Stimulated activated CD8-positive, alpha-beta memory T cell treated with anti-CD3 and anti-CD28 coated beads, Interleukin-12 subunit alpha, Interleukin-12 subunit beta, amount 100 ng/mL, for 1 hour (primary cell): ENCODE data around the gene TBX19.
"Not testable (repeated sequence)": the region's sequence is repeated elsewhere in the genome, so short reads cannot be mapped to it uniquely, and the experiment has no call there.

Experiments
- DNase-seq: peaks from one replicate; pipeline ENCODE4 v3.0.0-alpha.2; 2020; ENCODE audit warnings: low read depth

The TBX19 gene

DNA sequence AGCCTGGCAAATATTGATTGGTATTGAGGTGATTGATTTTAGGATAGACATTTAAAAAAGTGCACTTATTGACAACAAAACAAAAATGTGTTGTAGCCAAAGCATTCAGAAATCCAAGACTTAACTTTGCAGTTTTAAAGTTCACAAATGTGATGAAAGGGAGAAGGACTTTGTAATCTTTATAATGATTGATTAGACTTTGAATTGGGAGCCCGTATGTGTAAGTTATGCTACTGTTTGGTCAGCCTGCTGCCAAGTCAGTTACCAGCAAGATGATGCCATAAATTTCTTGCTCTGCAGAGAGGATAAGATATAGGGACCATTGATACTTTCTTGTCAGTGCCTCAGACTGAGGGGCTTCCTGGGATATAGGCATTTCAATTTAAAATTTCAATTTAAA, 39.5 kb downstream of the TBX19 start:
- no peak for DNase-seq

DNA sequence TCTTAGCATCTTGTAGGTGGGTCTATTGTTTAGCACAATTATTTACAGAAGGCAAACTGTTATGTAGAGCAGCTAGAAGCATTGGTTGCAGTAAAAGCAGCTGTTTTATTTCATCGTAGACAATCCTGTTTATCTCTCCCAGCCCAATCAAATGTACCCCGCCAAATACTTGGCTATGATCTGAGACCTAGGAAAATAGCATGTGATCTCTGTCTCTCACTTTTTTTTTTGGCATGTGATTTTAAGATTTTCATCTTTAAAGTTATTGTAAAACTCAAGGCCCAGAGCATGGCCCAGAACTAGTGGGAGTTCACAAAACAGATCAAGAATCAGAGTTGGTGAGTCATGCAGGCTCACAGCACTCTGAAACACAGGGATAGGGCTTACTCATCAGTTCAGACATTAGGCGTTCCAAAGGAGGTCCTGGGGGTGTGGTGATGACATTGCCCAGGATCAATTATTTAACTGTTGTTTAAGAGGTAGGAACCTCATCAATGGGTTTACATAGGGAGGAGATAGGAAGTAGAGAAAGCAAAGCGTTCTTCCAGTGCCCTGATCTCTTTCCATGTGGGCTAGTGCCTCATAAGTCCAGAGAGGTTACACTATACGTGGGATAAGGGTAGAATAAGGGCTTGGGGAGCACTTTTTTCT, 40.2 kb downstream of the TBX19 start:
- DNase-seq: no peak

DNA sequence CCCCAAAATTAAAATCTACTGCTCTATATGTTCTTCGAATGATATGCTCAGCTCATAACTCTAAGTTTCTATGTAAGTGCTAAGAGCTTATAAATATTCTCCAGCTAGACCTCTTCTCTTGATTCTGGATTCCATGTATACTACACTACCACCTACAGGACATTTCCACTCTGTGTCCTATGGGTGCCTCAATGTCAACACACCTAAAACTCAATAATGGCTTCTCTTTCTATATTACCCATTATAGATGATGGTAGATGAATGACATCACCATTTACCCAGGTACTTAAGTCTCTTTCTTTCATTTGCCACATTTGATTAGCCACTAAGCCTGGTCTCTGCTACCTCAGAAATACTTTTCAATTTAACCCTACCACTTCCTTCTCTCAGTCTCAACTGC, 41.3 kb downstream of the TBX19 start:
- no peak for DNase-seq

DNA sequence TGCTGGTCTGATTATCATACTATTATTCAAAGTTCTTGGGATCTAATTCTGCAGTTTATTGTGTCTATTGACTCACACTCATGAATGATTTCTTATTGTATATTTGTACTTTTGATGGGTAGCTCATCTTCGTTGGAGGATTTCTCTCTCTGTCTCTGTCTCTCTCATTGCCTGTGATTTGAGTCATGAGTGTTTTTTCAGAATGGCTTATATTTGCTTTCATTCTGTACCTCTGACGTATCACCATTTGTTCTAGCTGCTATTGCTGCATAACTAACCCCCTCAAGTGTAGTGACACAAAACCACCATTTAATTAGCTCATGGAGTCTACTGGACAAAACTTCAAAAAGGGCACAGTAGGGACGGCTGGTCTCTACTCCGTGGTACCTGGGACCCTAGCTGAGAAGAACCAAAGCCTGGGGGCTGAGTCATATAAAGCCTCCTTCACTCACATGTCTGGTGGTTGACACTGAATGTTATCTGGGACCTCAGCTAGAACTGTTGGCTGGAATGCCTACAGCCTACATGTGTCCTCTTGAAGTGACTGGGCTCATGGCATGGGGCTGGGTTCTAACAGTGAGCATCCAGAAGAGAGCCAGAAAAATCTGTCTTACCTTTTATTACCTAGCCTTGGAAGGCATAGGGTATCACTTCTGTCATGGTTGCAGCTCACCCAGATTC, 44.2 kb downstream of the TBX19 start:
- no peak for DNase-seq

DNA sequence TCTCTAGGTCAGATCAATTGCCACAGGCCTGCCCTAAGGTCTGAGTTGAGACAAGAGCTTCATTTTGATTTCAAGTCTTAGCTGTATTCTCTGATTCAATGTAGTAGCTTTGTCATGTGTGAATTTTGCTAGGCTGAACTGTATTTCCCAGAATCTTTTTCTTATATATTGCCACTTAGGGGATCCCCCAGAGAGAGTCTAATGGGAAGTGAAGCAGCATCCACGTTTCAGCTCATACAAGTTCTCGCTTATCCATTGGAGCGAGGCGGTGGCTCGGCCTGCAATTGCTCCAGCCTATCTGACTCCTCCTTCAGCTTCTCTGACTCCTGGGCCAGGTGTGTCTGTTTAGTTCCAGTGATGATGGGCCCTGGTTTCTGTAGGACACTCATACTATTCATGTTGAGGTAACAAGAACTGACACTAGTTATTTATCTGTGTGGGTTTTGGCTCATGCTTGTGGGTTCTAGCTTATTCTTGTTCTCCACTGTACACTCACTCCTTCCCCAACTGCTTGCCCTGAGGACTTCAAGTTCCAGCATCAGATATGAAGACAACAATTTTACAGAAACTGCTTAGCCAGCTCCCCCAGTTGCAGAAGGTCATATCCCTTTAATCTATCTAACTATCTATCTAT, 48.2 kb downstream of the TBX19 start:
- DNase-seq: no peak

DNA sequence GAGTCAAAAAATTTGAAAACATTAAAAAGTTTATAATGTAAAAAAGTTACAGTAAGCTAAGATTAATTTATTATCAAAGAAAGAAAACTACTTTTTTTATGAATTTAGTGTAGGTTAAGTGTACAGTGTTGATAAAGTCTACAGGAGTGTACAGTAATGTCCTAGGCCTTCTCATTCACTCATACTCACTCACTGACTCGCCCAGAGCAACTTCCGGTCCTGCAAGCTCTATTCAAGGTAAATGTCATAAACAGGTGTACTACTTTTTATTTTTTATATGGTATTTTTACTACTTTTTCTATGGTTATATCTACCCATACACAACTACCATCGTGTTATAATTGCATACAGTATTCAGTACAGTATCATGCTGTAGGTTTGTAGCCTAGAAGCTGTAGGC, 49.6 kb downstream of the TBX19 start:
- no peak for DNase-seq

DNA sequence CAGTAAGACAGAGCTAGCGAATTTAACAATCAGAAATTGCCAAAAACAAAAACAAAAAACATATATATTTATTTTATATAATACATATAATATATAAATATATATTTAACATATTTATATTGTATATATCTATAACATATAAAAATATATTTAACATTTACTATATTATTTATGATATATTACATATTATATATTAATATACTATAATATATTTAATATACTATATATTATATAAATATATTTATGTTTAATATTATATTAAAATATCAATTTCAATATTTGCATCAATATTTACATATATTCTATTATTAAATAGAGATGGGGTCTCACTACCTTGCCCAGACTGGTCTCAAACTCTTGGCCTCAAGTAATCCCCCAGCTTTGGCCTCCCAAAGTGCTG, 50.9 kb downstream of the TBX19 start:
- DNase-seq: no peak

DNA sequence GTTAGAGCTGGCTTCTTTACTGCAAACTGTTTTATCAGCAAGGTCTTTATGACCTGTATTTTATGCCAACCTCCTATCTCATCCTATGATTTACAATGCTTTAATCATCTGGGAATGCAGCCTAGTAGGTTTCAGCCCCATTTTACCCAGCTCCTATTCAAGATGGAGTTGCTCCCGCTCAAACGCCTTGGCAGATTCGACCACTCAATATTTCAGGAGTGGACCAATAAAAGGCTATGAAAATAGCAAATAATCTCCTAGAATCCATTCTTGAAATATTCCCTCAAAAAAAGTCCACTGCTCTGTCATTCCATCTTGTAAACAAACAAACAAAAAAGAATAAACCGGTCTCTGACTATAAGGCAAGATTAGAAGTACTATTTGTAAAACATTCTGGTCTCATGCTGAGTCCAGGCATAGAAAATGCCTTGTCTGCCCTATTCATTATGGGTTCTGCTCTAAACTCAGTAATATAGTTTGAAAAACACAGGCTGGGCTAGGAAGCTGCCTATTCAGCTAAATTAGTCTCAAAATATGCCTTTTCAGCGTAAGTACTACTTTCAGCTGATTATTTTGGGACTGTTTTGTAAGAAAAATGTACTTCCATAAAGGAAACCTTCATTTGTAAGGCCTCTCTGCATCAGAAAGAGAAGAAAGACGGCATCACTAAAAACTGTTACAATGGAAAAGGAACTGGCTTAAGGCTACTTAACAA, 53.0 kb downstream of the TBX19 start:
- DNase-seq: no peak

DNA sequence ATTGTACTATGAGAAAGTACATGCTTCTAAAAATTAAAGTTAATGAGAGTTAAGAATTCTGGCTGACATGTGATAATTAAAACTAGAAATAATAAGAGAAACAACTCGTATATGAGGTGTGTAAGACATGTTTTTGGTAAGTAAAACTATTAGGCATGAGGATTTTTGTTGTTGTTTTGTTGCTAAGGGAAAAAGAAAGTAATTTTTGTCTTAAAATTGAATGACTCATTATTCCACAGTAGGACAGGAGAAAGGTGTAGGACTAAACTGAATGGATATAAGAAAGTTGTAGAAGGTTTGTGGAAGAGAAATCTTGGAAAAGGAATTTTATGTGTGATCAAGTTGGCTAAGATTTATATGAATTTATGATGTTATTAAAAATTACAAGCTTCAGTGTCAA, 54.8 kb downstream of the TBX19 start:
- DNase-seq: no peak

DNA sequence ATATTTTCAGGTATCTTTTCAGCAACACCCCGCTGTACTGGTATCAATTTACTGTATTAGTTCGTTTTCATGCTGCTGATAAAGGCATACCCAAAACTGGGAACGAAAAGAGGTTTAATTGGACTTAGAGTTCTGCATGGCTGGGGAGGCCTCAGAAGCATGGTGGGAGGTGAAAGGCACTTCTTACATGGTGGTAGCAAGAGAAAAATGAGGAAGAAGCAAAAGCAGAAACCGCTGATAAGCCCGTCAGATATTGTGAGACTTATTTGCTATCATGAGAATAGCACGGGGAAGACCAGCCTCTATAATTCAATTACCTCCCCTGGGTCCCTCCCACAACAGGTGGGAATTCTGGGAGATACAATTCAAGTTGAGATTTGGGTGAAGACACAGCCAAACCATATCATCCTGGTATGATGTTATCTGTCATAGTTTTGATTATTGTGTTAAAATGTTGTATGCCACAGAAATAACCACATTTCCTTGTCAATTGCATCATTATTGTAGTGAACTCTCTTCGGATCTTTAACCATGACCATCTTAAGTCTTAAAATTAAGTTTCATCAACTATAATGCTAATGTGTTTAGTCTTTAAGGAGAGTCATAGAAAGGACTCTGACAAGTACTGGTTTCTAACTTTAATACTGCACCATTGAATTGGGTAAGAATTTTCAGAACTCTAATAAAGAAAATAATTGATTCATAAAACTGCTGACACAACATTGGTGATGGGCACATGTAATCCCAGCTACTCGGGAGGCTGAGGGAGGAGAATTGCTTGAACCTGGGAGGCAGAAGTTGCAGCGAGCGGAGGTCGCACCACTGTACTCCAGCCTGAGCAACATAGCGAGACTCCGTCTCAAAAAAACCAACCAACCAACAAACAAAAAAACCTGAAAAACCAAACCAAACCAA, 58.2 kb downstream of the TBX19 start:
- no peak for DNase-seq

DNA sequence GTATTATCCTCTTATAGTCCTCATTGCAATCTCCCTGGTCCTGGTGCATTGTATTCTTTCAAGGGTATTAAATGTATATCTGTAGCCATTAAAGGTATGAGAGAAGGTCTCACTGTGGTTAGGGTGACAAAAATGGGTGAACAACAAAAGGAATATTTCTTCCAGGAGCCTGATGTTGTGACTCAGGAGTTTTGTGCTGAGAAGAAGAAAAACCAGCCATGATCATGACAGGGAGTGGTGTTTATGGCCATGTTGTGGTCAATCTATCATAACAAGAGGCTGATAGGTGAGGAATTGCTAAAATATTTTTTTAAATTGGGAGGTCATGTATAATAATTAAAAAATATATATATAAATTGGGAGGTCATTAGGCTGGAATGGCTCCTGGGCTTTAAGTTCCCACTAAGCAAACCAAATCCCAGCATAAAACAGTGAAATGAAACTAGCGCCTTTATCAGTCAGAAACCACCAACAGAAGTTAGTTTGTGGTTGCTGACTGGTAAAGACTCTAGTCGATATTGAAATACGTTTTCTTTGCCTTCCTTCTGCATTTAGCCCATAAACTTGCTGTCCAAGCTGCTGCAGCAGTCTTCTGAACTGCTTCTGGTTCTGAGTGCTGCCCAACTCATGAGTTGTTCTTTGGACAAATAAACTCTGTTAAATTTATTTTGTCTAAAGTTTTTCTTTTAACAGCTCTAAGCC, 60.3 kb downstream of the TBX19 start:
- DNase-seq: no peak

DNA sequence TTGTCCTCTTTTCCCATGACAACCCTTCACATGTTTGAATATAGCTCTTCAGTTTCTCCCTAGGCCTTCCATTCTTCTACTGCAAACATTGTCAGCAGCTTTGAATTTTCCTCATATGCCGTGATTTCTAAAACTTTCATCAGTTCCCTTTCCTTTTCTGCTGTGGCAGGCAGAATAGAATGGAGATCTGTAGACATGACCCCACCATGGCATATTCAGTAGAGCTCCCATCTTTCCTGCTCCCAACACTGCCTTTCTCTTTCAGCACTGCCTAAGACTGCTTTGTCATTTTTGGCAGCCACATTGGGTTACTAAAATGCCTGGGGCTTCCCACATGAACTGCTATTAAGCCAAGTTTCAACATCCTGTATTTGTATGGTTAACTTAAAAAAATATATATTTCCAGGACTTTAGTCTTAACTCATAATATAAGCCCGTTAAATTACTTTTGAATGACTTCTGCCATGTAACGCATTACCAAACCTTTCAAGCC, 60.9 kb downstream of the TBX19 start:
- no peak for DNase-seq

DNA sequence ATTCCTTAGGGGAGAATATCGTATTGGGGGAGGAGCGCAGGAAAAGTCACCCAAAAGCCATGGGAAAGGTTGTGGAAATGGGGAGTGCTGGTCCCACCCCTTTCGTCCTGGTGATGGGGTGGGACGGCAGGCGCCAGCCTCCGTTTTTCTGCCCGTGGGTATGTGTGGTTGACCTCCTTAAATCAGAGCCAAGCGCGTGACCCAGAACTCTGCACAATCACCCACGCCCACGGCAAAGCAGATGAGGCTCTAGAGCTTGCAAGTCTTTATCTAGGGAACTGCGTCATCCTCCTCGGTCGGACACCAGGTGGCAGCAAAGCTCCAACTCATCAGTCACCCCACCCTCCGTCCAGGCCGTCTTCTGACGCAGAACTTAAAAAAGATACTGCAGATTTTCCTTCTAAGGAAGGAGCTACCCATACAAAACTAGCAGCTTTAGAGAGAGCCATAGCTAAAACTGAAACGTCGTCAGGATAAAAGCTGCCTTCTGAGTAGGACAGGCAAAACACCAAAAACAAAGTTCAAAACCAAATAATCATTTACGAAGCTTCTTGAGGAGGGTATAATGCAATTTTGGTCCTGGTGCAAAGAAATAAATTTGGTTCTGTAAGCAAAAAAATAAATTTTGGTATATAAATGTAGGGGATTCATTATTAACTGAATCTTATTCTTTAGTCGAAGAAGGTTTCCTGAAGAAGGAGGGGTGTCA, 62.0 kb downstream of the TBX19 start:
- DNase-seq: peak; percentile 83

DNA sequence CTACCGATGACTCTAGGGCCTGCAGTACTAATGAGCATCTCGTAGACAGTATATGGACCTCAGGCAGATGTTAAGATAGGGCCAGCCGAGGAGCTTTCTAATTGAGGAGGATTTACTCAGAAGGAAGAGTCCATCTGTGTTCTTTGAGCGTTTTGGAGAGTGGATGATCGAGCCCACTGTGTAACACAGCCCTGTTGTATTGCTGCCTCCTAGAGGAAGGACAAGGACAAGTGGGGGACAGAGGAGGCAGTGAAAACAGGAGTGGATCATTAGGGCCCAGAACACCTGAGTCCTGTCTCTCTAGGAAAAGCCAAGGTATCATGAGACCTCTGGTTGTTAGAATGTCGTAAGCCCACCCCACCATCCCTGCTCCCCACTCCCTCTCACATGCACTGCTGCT, 62.9 kb downstream of the TBX19 start:
- no peak for DNase-seq

DNA sequence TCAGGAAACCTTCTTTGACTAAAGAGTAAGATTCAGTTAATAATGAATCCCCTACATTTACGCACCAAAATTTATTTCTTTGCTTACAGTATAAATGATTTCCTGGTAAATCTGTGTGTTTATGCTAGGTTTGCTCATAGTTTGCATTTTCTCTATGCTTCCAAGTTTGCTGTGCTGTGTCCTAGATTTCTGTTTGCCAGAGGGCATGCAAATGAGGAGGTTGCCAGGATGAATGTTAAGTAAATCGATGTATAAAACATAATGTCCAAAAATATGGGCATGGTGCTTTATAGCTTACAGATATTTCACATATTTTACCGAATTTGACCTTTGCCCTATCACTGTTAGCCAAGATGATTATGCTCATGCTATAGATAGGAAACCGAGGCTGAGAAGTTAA, 63.8 kb downstream of the TBX19 start:
- no peak for DNase-seq

DNA sequence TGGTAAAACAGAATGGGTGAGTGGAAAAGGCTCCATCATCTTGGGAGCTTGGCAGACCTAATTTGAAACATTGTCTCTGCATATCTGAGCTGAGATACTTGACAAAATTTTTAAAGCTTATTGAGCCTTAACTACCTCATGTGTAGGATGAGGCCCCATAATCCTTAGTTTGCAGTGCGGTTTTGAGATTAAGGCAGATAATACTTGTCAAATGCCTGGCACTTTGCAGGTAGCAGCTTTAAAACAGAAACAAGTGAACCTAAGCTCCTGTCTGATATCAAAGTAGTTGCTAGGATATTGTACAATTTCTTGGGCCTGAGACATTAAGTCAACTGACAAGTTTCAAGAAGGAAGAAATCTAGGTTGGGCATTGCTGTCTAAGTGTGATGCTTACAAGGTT, 65.3 kb downstream of the TBX19 start:
- no peak for DNase-seq

DNA sequence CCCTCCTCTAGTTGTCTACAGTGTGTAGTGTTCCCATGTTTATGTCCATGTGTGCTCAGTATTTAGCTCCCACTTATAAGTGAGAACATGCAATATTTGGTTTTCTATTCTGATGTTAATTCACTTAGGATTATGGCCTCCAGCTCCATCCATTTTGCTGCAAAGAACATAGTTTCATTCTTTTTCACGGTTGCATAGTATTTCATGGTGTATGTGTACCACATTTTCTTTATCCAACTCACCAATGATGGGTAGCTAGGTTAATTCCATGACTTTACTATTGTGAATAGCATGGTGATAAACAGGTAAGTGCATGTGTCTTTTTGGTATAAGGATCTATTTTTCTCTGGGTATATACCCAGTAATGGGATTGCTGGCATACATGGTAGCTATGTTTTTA, 67.0 kb downstream of the TBX19 start:
- DNase-seq: no peak

DNA sequence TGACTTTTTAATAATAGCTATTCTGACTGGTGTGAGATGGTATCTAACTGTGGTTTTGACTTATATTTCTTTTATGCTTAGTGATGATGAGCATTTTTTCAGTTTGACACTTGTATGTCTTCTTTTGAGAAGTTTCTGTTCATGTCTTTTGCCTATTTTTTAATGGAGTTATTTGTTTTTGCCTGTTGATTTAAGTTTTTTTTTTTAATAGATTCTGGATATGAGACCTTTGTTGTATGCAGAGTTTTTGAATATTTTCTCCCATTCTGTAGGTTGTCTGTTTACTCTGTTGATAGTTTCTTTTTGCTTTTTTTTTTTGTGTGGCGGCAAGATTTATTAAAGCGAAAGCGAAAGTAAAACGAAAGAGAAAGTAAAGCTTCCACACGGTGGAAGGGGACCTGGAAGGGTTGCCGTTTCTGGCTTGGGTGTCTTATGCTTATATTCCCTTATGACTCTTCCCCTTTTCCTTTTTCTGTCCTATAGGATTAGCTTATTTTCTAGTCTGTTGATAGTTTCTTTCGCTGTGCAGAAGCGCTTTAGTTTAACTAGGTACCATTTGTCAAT, 67.6 kb downstream of the TBX19 start:
- no peak for DNase-seq

DNA sequence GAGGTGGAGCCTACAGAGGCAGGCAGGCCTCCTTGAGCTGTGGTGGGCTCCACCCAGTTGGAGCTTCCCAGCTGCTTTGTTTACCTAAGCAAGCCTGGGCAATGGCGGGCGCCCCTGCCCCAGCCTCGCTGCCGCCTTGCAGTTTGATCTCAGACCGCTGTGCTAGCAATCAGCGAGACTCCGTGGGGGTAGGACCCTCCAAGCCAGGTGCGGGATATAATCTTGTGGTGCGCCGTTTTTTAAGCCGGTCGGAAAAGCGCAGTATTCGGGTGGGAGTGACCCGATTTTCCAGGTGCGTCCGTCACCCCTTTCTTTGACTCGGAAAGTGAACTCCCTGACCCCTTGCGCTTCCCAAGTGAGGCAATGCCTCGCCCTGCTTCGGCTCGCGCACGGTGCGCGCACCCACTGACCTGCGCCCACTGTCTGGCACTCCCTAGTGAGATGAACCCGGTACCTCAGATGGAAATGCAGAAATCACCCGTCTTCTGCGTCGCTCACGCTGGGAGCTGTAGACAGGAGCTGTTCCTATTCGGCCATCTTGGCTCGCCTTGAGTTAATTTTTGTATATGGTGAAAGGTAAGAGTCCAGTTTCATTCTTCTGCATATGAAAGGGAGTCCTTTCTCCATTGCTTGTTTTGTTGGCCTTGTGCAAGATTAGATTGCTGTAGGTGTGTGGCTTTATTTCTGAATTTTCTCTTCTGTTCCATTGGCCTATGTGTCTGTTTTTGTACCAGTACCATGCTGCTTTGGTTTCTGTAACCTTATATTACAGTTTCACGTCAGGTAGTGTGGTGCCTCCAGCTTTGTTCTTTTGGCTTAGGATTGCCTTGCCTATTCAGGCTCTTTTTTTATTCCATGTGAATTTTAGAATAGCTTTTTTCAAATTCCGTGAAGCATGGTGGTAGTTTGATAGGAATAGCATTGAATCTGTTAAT, 73.9 kb downstream of the TBX19 start:
- not testable (repeated sequence) for DNase-seq
